GM06990 (cell line): Measurements from ENCODE around the gene PLEKHA6.

ENCODE experiments used
- DNase-seq: peaks from one replicate; pipeline ENCODE4 v3.0.0-alpha.2; 2011; ENCODE audit not compliant: insufficient read length; ENCODE audit errors: extremely low read depth
- H3K27me3 ChIP-seq: replicated peaks from 2 replicates; pipeline ENCODE4 v1.6.0; 2011; ENCODE audit warnings: low read length; ENCODE audit not compliant: control insufficient read depth, insufficient read depth
- H3K36me3 ChIP-seq: 2 replicates; pipeline ENCODE4 v1.5.1; 2011; ENCODE audit warnings: low read length; ENCODE audit not compliant: control insufficient read depth, insufficient read depth
- H3K4me3 ChIP-seq: replicated peaks from 2 replicates; pipeline ENCODE4 v1.5.1; 2011; ENCODE audit warnings: low read depth, mild to moderate bottlenecking, control low read depth, low read length
- TF ChIP-seq, protein P1 (sequence below): IDR thresholded peaks from 2 replicates; pipeline ENCODE4 v1.5.1; 2011; ENCODE audit warnings: low read length, control low read depth, mild to moderate bottlenecking, inconsistent platforms; ENCODE audit not compliant: insufficient read depth, poor library complexity, severe bottlenecking

Gene PLEKHA6

DNA sequence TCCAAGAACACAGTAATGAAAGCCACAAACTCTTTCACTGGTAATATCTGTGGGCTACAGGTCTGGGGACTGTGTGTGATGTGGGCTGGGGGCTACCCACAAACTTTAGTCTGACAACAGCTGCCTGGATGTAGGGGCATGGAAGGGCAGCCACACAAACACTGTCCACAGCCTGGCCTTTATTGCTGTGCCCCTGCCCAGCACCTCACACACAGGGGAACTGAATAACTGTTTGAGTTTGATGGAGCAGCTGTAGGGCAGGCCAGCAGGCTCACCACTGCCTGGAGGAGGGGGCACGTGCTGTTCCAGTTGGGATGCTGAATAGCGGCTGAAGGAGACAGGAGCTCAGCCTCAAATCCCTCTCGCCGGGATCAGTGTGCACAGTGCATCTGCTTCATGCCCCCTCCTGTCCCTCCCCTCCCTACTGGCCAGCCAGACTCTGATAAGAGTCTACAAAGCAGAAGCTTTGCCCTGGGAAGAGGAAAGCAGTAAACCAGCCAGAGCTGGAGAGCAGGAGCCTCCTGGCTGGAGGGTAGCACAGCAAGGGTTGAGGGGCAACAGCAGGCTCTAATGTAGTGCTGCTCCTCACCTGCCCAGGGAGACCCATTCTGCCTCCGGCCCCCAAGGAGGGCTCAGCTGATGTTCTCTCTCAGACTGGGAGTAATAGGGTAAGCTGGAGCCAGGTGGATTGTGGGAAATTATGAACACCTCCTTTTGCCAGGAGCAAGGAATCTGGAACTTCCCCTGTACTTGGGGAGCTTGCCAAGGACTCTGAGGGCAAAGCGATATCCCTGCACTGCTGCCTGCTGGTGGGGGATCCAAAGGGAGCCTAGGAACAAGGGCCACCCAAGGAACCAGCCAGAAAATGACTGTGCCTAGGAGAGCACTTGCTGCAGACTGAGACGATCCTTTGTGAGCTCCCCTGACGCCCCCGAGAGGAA, 75.7 kb downstream of the PLEKHA6 start:
- H3K27me3 ChIP-seq, result peaks cover 3% of the 10 kb centered on the region
- H3K36me3 ChIP-seq, result no peaks in the 10 kb centered on the region
- no peak for DNase-seq
- H3K4me3 ChIP-seq, result no peak overlapping the region
- TF ChIP-seq, protein P1, sequence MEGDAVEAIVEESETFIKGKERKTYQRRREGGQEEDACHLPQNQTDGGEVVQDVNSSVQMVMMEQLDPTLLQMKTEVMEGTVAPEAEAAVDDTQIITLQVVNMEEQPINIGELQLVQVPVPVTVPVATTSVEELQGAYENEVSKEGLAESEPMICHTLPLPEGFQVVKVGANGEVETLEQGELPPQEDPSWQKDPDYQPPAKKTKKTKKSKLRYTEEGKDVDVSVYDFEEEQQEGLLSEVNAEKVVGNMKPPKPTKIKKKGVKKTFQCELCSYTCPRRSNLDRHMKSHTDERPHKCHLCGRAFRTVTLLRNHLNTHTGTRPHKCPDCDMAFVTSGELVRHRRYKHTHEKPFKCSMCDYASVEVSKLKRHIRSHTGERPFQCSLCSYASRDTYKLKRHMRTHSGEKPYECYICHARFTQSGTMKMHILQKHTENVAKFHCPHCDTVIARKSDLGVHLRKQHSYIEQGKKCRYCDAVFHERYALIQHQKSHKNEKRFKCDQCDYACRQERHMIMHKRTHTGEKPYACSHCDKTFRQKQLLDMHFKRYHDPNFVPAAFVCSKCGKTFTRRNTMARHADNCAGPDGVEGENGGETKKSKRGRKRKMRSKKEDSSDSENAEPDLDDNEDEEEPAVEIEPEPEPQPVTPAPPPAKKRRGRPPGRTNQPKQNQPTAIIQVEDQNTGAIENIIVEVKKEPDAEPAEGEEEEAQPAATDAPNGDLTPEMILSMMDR, result no peak

GRCh38 chr1:204282761-204283221, 76.9 kb downstream of the PLEKHA6 start:
- H3K4me3 ChIP-seq, result no peak overlapping the region
- H3K27me3 ChIP-seq, result peaks cover 3% of the 10 kb centered on the region
- DNase-seq, result no peak
- H3K36me3 ChIP-seq, result no peaks in the 10 kb centered on the region
- TF ChIP-seq, protein P1, result no peak

DNA sequence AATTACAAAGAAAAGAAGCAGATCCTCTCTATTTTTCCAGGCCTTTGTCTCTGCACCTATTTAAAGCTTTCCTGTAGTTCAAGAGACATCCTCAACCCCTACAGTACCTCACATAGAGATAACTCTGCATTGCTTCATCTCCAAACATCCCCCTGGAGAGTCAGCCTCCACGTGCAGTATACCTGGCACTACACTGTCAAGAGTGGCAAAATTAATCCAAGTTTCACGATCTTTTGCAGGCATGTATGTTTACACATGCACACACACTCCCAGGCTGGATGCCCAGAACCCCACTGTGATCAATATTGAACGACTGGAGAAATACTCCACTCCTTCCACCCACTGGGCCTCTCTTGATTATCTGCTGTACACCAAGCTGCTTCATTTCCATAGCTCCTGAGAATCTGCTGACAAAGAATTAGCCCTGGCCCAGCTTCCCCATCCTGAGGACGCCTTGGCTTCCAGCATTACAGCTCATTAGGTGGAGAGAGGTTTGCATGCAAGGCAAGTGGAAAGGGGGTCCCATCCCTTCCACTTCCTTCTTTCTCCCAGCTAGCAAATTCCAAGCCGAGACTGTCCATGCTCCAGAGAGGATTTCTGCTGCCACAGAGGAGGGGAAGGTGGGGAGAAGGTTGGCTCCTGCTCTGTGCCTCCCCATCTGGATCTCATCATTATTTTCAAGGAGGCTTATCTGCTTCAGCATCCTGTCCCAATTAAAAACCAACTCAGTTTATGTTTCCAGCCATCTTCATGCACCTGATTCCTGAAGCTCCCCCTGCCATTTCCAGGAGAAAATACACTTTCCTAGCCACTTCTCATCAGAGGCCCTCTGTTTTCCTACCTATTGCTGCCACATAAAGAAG, 79.4 kb downstream of the PLEKHA6 start:
- Histone ChIP-seq H3K36me3 (no peaks in the 10 kb centered on the region), H3K4me3 (no peak overlapping the region), H3K27me3 (peaks cover 6% of the 10 kb centered on the region)
- no peak for DNase-seq
- TF ChIP-seq, protein P1, result no peak

DNA sequence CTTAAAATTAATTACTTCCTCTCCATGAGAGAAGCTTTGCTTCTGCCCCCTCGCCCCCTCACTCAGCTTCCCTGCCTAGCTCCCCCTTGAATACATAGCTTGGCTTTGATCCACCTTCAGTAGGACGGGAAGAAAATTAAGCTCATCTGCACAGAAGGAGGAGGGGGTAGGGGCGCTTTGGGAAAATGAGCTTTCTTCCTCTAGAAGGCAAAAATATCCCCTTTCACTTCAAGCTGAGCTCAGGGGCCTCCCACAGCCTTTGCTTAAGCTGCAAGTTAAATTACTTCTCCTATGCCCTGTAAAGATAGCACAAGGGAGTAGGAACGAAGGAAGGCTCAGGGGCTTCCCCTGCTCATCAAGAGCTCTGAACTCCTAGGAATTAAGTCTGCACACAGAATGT, 80.8 kb downstream of the PLEKHA6 start:
- TF ChIP-seq, protein P1, result no peak
- no peak overlapping the region for H3K4me3 ChIP-seq
- no peaks in the 10 kb centered on the region for H3K36me3 ChIP-seq
- no peak for DNase-seq
- H3K27me3 ChIP-seq, result peaks cover 6% of the 10 kb centered on the region

DNA sequence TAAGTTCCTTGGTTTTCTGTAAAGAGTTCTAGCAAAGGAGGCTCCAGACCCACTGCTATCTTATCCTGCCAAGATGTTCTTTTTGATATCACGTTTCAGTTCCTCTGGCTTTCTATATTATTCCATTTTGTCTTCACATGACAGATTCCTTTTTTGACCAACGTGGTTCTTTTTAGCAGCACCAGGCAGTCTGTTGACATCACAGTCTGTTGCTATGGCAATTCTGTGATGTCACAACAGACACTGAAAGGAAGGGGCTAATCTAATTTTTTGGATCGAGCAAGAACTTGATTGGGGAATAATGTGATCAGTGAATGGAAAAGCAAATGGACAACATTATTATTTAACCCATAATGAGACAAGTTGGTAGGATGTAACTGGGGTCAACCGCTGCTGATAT, 81.5 kb downstream of the PLEKHA6 start:
- TF ChIP-seq, protein P1, result no peak
- no peak for DNase-seq
- no peaks in the 10 kb centered on the region for H3K36me3 ChIP-seq
- no peak overlapping the region for H3K4me3 ChIP-seq
- peaks cover 6% of the 10 kb centered on the region for H3K27me3 ChIP-seq
